Stomach (tissue), 9 donors: ENCODE results near the gene PCBP3. TPM values are rescaled to one million over a fixed set of nuclear protein-coding genes. Genes with fewer than 3 reads are reported as not detected.
A peak's percentile ranks its signal among the peaks of the same experiment; 100 is the strongest.

Experiments used
- DNase-seq, 2 donors: peaks; one replicate each; pipeline versions ENCODE4 v3.0.0 to v3.0.0-alpha.2; 2013 to 2019
- H3K27ac ChIP-seq, 5 donors: fragments of 200-600 bp in 4 of 5; sonication (generic) in 4 of 5; one replicate each; pipeline ENCODE4 v1.5.1; 2013 to 2019; ENCODE audit warnings: mild to moderate bottlenecking in 1 of 5, moderate library complexity in 1 of 5
- H3K27me3 ChIP-seq, 3 donors: fragments of 200-600 bp; sonication (generic); one replicate each; pipeline ENCODE4 v1.5.1; 2017 to 2019; ENCODE audit warnings: mixed run types in 1 of 3
- H3K36me3 ChIP-seq, 4 donors: fragments of 200-600 bp; sonication (generic); 1 replicate in 3 of 4; 2 replicates in 1 of 4; pipeline ENCODE4 v1.5.1; 2016 to 2019
- H3K4me1 ChIP-seq, 4 donors: fragments of 200-600 bp; sonication (generic); one replicate each; pipeline ENCODE4 v1.5.1; 2016 to 2019
- H3K4me3 ChIP-seq, 4 donors: fragments of 200-600 bp; sonication (generic) in 3 of 4; one replicate each; pipeline ENCODE4 v1.5.1; 2016 to 2019; ENCODE audit warnings: mild to moderate bottlenecking in 1 of 4
- H3K9me3 ChIP-seq, 4 donors: fragments of 200-600 bp; sonication (generic); one replicate each; pipeline ENCODE4 v1.5.1; 2016 to 2019
- EP300 ChIP-seq: sonication (generic); formaldehyde crosslinking; IDR thresholded peaks from one replicate; pipeline ENCODE4 v1.6.1; 2017; ENCODE audit warnings: antibody characterized with exemption
- POLR2A ChIP-seq, 4 donors: fragments of 450-650 bp; IDR thresholded peaks; one replicate each; pipeline ENCODE4 v1.6.1; 2016; ENCODE audit warnings: antibody characterized with exemption in 4 of 4, control low read depth in 2 of 4, mild to moderate bottlenecking in 1 of 4, moderate library complexity in 1 of 4
- POLR2AphosphoS5 ChIP-seq, 3 donors: sonication (generic); formaldehyde crosslinking; IDR thresholded peaks; one replicate each; pipeline ENCODE4 v1.6.1; 2016; ENCODE audit warnings: antibody characterized with exemption in 3 of 3
- WGBS, 5 donors: extraction: QIAGEN DNeasy Blood & Tissue Kit in 3 of 5; methylation state at CpG; one replicate each; pipeline versions ENCODE4 v1.1.5 to v1.1.7; 2013 to 2018; 5-methylcytosine and 5-hydroxymethylcytosine counted together
- intact Hi-C: fragments of 100-400 bp; cut with DNase I; formaldehyde crosslinking; loops from one replicate; pipeline ENCODE4 v1.15.1; 2023; ENCODE audit warnings: low total_unique reads
- polyA plus RNA-seq, 3 donors: library from polyadenylated mRNA; stranded (reverse); fragments of 200-250 nt; gene quantifications; one replicate each; pipeline ENCODE4 v1.2.3, GENCODE V29; 2013
- total RNA-seq, 5 donors: library from RNA; depleted of rRNA; stranded (reverse); fragments of >200 nt; gene quantifications; one replicate each; pipeline versions ENCODE4 v1.1.0 to v1.2.3, GENCODE V29; 2014 to 2016
- TF ChIP-seq, protein P1 (sequence below), 7 experiments: fragments of 450-650 bp in 4 of 7; fragments of 200-600 bp in 3 of 7; sonication (generic) in 3 of 7; IDR thresholded peaks; one replicate each; pipeline ENCODE4 v1.5.1; 2016 to 2019; ENCODE audit warnings: antibody characterized with exemption in 7 of 7, control low read depth in 2 of 7, mild to moderate bottlenecking in 1 of 7
- donor health status: healthy with polysubstance abuse.
- donor health status: Bipolar disorder and iron deficiency.
- donor health status: healthy.

Gene PCBP3
- total and polyA plus RNA-seq, 8 donors: 1.8 to 10.9 (median 3.3) TPM; not detected in 3

GRCh38 chr21:45834026-45834715 is 190.6 kb downstream of the PCBP3 start:
- Histone ChIP-seq H3K9me3 (no peaks in the 10 kb centered on the region), H3K4me3 (no peak overlapping the region), H3K27me3 (peaks cover 0 to 5% (median 0%) of the 10 kb centered on the region in 3 donors), H3K36me3 (no peaks in the 10 kb centered on the region), H3K4me1 (no peaks in the 10 kb centered on the region), H3K27ac (no peak overlapping the region)
- 90 to 94% (median 92%) methylated on average over 15 to 24 of the region's 24 CpGs for WGBS, 5 donors
- no peak for DNase-seq
- TF ChIP-seq POLR2AphosphoS5 (IDR thresholded peaks at IDR 0.05) (no peak), POLR2A (IDR thresholded peaks at IDR 0.05) (no peak), EP300 (no peak)
- TF ChIP-seq, protein P1, sequence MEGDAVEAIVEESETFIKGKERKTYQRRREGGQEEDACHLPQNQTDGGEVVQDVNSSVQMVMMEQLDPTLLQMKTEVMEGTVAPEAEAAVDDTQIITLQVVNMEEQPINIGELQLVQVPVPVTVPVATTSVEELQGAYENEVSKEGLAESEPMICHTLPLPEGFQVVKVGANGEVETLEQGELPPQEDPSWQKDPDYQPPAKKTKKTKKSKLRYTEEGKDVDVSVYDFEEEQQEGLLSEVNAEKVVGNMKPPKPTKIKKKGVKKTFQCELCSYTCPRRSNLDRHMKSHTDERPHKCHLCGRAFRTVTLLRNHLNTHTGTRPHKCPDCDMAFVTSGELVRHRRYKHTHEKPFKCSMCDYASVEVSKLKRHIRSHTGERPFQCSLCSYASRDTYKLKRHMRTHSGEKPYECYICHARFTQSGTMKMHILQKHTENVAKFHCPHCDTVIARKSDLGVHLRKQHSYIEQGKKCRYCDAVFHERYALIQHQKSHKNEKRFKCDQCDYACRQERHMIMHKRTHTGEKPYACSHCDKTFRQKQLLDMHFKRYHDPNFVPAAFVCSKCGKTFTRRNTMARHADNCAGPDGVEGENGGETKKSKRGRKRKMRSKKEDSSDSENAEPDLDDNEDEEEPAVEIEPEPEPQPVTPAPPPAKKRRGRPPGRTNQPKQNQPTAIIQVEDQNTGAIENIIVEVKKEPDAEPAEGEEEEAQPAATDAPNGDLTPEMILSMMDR (IDR thresholded peaks at IDR 0.05): no peak
- intact Hi-C loops: no loop called here

DNA sequence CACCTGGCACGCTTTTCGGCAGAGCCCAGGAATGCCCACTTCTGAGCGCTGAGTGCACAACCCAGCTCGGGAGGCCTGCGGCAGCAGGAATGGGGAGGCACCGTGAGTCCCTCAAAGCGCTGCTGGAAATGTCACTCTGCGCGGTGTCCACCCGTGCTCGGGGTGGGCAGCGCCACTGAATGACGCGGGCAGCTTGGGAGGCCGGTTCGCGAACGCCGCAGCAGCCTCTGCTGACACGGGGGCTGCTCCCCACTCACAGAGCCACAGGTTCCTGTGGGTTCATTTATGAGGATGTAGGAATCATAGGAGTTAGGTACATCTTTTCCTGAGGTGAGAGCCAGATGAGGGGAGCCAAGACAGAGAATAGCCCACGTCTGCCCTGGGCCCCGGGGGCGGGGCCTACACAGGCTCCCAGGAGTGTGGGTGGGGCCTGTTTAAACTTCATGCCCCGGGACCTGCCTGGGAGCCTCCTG is 191.3 kb downstream of the PCBP3 start:
- no peak for DNase-seq
- H3K27ac ChIP-seq: no peak overlapping the region
- TF ChIP-seq, protein P1 (IDR thresholded peaks at IDR 0.05): no peak
- TF ChIP-seq EP300 (no peak), POLR2AphosphoS5 (IDR thresholded peaks at IDR 0.05) (no peak), POLR2A (IDR thresholded peaks at IDR 0.05) (no peak)
- peaks cover 0 to 5% (median 0%) of the 10 kb centered on the region in 3 donors for H3K27me3 ChIP-seq
- H3K4me1 ChIP-seq: no peaks in the 10 kb centered on the region
- no peak overlapping the region for H3K4me3 ChIP-seq
- intact Hi-C loops: no loop called here
- H3K9me3 ChIP-seq: no peaks in the 10 kb centered on the region
- no peaks in the 10 kb centered on the region for H3K36me3 ChIP-seq
- WGBS, 5 donors: 82 to 89% (median 85%) methylated on average over 20 to 24 of the region's 24 CpGs

- WGBS, 5 donors: 77 to 98% (median 84%) methylated on average over 8 to 21 of the region's 21 CpGs
- TF ChIP-seq, protein P1 (IDR thresholded peaks at IDR 0.05): no peak
- TF ChIP-seq POLR2A (IDR thresholded peaks at IDR 0.05): no peak
- TF ChIP-seq EP300: no peak
- TF ChIP-seq POLR2AphosphoS5 (IDR thresholded peaks at IDR 0.05): no peak
- intact Hi-C loops: no loop called here
- DNase-seq: no peak
- Histone ChIP-seq H3K27ac (no peak overlapping the region), H3K9me3 (peaks cover 0 to 3% (median 3%) of the 10 kb centered on the region in 4 donors), H3K36me3 (no peaks in the 10 kb centered on the region), H3K4me1 (no peaks in the 10 kb centered on the region), H3K27me3 (peaks cover 0 to under 1% (median 0%) of the 10 kb centered on the region in 3 donors), H3K4me3 (no peak overlapping the region)
Observed at GRCh38 chr21:45835301-45836267, 192.1 kb downstream of the PCBP3 start.

DNA sequence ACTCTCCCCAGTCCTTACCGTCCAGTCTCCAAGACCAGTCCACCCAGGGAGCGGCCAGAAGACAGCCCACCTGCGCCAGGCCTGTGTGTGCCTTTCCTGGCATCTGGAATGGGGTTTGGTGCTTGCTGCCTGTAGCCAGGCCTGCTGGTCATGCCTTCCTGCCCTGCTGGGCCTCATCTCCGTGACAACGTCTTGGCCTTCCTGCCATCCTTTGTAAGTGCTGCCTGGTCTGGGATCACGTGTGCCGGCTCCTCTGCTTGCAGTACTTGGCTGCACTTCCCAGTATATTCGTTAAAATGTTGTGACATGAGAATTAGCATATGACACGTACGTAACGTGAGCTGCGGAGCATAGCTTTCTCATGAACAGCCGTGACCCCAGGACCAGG is 192.7 kb downstream of the PCBP3 start:
- Histone ChIP-seq H3K36me3 (no peaks in the 10 kb centered on the region), H3K27ac (no peak overlapping the region), H3K4me1 (no peaks in the 10 kb centered on the region), H3K9me3 (peaks cover 0 to 10% (median 10%) of the 10 kb centered on the region in 4 donors), H3K27me3 (no peaks in the 10 kb centered on the region), H3K4me3 (no peak overlapping the region)
- 70 to 78% (median 77%) methylated on average over 13 of the region's 13 CpGs for WGBS, 5 donors
- TF ChIP-seq POLR2A (IDR thresholded peaks at IDR 0.05) (no peak), EP300 (no peak), POLR2AphosphoS5 (IDR thresholded peaks at IDR 0.05) (no peak)
- TF ChIP-seq, protein P1 (IDR thresholded peaks at IDR 0.05): no peak
- intact Hi-C loops: no loop called here
- DNase-seq: peak in 1 of 2 donors; percentile 63
